Activated CD4-positive, alpha-beta T cell treated with anti-CD3 and anti-CD28 coated beads, Interleukin-2, amount 10 ng/mL, durations not matched to agents 24 days and 14 days (primary cell): Measurements from ENCODE around the gene ZNF277. TPM values are rescaled to one million over a fixed set of nuclear protein-coding genes. Genes with fewer than 3 reads are reported as not detected.
"Not testable (repeated sequence)": the region's sequence is repeated elsewhere in the genome, so short reads cannot be mapped to it uniquely, and the experiment has no call there.

Experiments
- DNase-seq: peaks from one replicate; pipeline ENCODE4 v3.0.0; 2022
- H3K27ac Mint-ChIP-seq: one replicate; pipeline ENCODE4 v1.8.0; 2022; ENCODE audit warnings: mild to moderate bottlenecking, mixed read lengths
- H3K27me3 Mint-ChIP-seq: one replicate; pipeline ENCODE4 v1.8.0; 2022; ENCODE audit warnings: mixed read lengths
- H3K36me3 Mint-ChIP-seq: one replicate; pipeline ENCODE4 v1.8.0; 2022; ENCODE audit warnings: low read depth, mild to moderate bottlenecking, mixed read lengths
- H3K4me1 Mint-ChIP-seq: one replicate; pipeline ENCODE4 v1.8.0; 2021; ENCODE audit warnings: mixed read lengths
- H3K4me3 Mint-ChIP-seq: one replicate; pipeline ENCODE4 v1.8.0; 2022; ENCODE audit warnings: mild to moderate bottlenecking, moderate library complexity, mixed read lengths
- H3K9me3 Mint-ChIP-seq: one replicate; pipeline ENCODE4 v1.8.0; 2021; ENCODE audit warnings: mixed read lengths
- intact Hi-C: fragments of 100-400 bp; cut with micrococcal nuclease; formaldehyde crosslinking; loops from one replicate; pipeline ENCODE4 v1.15.1; 2023
- total RNA-seq: library from RNA; stranded (reverse); gene quantifications from 2 replicates; pipeline ENCODE4 v1.2.3, GENCODE V29; 2022

ZNF277 gene
- total RNA-seq, 1 donor from 2014 or later, result 13.7 TPM

- Mint-ChIP-seq H3K27me3 (peaks cover 20% of the 10 kb centered on the region), H3K27ac (no peak overlapping the region), H3K36me3 (no peaks in the 10 kb centered on the region), H3K4me1 (peaks cover 2% of the 10 kb centered on the region), H3K4me3 (no peak overlapping the region), H3K9me3 (peaks cover 5% of the 10 kb centered on the region)
- no peak for DNase-seq
- intact Hi-C loops, result no loop called here
Observed at GRCh38 chr7:112383671-112384417, 177.3 kb downstream of the ZNF277 start.

DNA sequence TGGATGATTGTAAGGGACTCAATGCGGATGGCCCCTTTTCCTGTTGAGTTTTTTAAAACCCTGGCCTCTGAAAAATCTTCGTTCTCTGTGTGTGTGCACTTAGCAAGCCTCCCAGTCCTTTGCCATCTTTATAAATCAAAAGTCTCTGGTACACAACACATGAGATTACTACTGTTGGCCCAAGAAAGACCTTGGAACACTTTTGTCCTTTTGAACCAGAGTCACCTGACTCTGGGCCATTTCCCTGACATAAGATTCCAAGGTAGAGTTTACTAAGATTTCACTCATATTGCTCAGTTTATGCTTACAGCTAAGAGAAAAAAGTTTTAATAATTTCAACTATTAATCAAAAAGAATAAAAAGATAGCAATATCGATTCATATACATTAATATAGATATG lies 179.0 kb downstream of the ZNF277 start:
- peaks cover 22% of the 10 kb centered on the region for H3K27me3 Mint-ChIP-seq
- H3K9me3 Mint-ChIP-seq, result peaks cover 5% of the 10 kb centered on the region
- H3K27ac Mint-ChIP-seq, result no peak overlapping the region
- H3K4me1 Mint-ChIP-seq, result peaks cover 2% of the 10 kb centered on the region
- no peaks in the 10 kb centered on the region for H3K36me3 Mint-ChIP-seq
- no peak overlapping the region for H3K4me3 Mint-ChIP-seq
- intact Hi-C loops, result no loop called here
- DNase-seq, result no peak

GRCh38 chr7:112386619-112387018 lies 180.1 kb downstream of the ZNF277 start:
- Mint-ChIP-seq H3K27me3 (peaks cover 25% of the 10 kb centered on the region), H3K9me3 (peaks cover 4% of the 10 kb centered on the region), H3K4me3 (no peak overlapping the region), H3K4me1 (peaks cover 3% of the 10 kb centered on the region), H3K27ac (no peak overlapping the region), H3K36me3 (no peaks in the 10 kb centered on the region)
- intact Hi-C loops, result no loop called here
- DNase-seq, result no peak

- Mint-ChIP-seq H3K36me3 (no peaks in the 10 kb centered on the region), H3K4me1 (peaks cover 8% of the 10 kb centered on the region), H3K4me3 (no peak overlapping the region), H3K27me3 (peaks cover 31% of the 10 kb centered on the region), H3K9me3 (no peaks in the 10 kb centered on the region), H3K27ac (no peak overlapping the region)
- DNase-seq, result no peak
- intact Hi-C loops, result loop anchor here (2.0 kb wide), 1 partner anchor 183 kb away; the partner anchor contains the start of genes DOCK4 and ZNF277
Observed at GRCh38 chr7:112390167-112390566, 183.7 kb downstream of the ZNF277 start.

DNA sequence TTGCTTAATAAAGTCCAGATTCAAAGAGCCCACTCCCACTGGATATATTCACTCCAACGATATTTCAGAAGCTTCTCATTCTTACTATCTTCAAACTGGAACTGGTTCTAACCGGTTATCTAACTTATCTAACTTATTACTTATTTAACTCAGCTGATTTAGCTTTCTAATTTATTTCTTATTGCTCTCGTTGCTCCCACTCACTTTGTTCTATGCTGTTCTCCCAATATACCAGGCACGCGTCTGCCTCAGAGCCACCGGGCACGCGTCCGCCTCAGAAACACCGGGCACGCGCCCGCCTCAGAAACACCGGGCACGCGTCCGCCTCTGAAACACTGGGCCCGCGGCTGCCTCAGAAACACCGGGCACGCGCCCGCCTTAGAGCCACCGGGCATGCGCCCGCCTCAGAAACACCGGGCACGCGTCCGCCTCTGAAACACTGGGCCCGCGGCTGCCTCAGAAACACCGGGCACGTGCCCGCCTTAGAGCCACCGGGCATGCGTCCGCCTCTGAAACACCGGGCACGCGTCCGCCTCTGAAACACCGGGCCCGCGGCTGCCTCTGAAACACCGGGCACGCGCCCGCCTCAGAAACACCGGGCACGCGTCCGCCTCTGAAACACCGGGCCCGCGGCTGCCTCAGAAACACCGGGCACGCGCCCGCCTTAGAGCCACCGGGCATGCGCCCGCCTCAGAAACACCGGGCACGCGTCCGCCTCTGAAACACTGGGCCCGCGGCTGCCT lies 184.8 kb downstream of the ZNF277 start:
- DNase-seq, result peak; percentile 72
- Mint-ChIP-seq H3K4me3 (peak overlapping the region; percentile 71), H3K27me3 (peaks cover 40% of the 10 kb centered on the region), H3K27ac (peak overlapping the region; percentile 27)
- H3K36me3 Mint-ChIP-seq, H3K4me1 Mint-ChIP-seq, H3K9me3 Mint-ChIP-seq: not testable (repeated sequence)
- intact Hi-C loops, result loop anchor here (1.0 to 2.0 kb wide), 2 partner anchors 59 to 184 kb away; partner anchors contain the start of genes DOCK4, IFRD1 and ZNF277

DNA sequence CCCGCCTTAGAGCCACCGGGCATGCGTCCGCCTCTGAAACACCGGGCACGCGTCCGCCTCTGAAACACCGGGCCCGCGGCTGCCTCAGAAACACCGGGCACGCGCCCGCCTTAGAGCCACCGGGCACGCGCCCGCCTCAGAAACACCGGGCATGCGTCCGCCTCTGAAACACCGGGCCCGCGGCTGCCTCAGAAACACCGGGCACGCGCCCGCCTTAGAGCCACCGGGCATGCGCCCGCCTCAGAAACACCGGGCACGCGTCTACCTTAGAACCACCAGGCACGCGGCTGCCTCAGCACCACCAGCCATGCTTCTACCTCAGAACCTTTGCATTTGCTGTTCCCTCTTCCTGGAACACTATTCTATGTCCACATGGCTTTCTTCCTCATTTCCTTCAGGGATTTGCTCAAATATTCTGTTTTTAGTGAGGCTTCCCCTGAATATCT lies 185.4 kb downstream of the ZNF277 start:
- Mint-ChIP-seq H3K27me3 (peaks cover 39% of the 10 kb centered on the region), H3K4me3 (peak overlapping the region; percentile 85), H3K27ac (peak overlapping the region; percentile 92)
- intact Hi-C loops, result loop anchor here (1.0 to 2.0 kb wide), 2 partner anchors 58 to 185 kb away; partner anchors contain the start of genes DOCK4, IFRD1 and ZNF277
- not testable (repeated sequence) for H3K36me3 Mint-ChIP-seq, H3K4me1 Mint-ChIP-seq, H3K9me3 Mint-ChIP-seq
- peak; percentile 85 for DNase-seq

Other genes starting within 250 kb of the ZNF277 start
- 0.33 and 0.89 TPM in 2 replicates for gene DOCK4, start 296 bp upstream of the ZNF277 start, total RNA-seq
- 70.7 and 72.8 TPM in 2 replicates for gene IFRD1, start 243.8 kb downstream of the ZNF277 start, total RNA-seq